Effector CD4-positive, alpha-beta T cell (primary cell): Measurements from ENCODE around the gene FGA. TPM values are rescaled to one million over a fixed set of nuclear protein-coding genes. Genes with fewer than 3 reads are reported as not detected.

Experiments used
- DNase-seq: peaks from one replicate; pipeline ENCODE4 v3.0.0-alpha.2; 2020
- total RNA-seq: gene quantifications from one replicate; lab custom pipeline; 2026; lab: John Stamatoyannopoulos, UW

The FGA gene
- total RNA-seq: not detected

- DNase-seq: no peak
These were observed at the start of gene FGA for GRCh38 chr4:154590329-154591006. Gene FGA (minus strand): TSS chr4:154590742. CDS start chr4:154590687, 55 bp downstream.

GRCh38 chr4:154634058-154634457 lies 43.5 kb upstream of the FGA start:
- no peak for DNase-seq

GRCh38 chr4:154631828-154632227 lies 41.3 kb upstream of the FGA start:
- DNase-seq: no peak

GRCh38 chr4:154630324-154630723 lies 39.8 kb upstream of the FGA start:
- no peak for DNase-seq

GRCh38 chr4:154626793-154627484 lies 36.4 kb upstream of the FGA start:
- DNase-seq: no peak

- no peak for DNase-seq
These were observed 35.4 kb upstream of the FGA start for GRCh38 chr4:154625971-154626370.

GRCh38 chr4:154623995-154624394 lies 33.5 kb upstream of the FGA start:
- DNase-seq: no peak

- DNase-seq: no peak
These were observed 32.9 kb upstream of the FGA start for GRCh38 chr4:154623436-154623835.

- no peak for DNase-seq
These were observed 32.1 kb upstream of the FGA start for GRCh38 chr4:154622598-154622997.

GRCh38 chr4:154620111-154620510 lies 29.6 kb upstream of the FGA start:
- no peak for DNase-seq

GRCh38 chr4:154618708-154619315 lies 28.3 kb upstream of the FGA start:
- peak; percentile 7 for DNase-seq

- DNase-seq: no peak
These were observed 27.3 kb upstream of the FGA start for GRCh38 chr4:154617820-154618317.

GRCh38 chr4:154616731-154617130 lies 26.2 kb upstream of the FGA start:
- DNase-seq: no peak

- DNase-seq: no peak
These were observed 25.7 kb upstream of the FGA start for GRCh38 chr4:154616287-154616686.

GRCh38 chr4:154615211-154615610 lies 24.7 kb upstream of the FGA start:
- no peak for DNase-seq

GRCh38 chr4:154614306-154614705 lies 23.8 kb upstream of the FGA start:
- DNase-seq: no peak

- DNase-seq: no peak
These were observed 22.2 kb upstream of the FGA start, which contains the start of gene FGG for GRCh38 chr4:154612472-154613414. Gene FGG (minus strand): TSS chr4:154612656. CDS start chr4:154612609, 47 bp downstream.

- DNase-seq: no peak
These were observed 21.3 kb upstream of the FGA start for GRCh38 chr4:154611833-154612232.

GRCh38 chr4:154610582-154610981 lies 20.0 kb upstream of the FGA start:
- no peak for DNase-seq

- DNase-seq: no peak
These were observed 19.0 kb upstream of the FGA start for GRCh38 chr4:154609532-154609931.

GRCh38 chr4:154608361-154609252 lies 18.1 kb upstream of the FGA start:
- DNase-seq: no peak
